Measurements from ENCODE around the gene WDR72. TPM values are rescaled to one million over a fixed set of nuclear protein-coding genes. Genes with fewer than 3 reads are reported as not detected.

Gene WDR72
- total RNA-seq, 2 experiments from 2014 or later: not detected

DNA sequence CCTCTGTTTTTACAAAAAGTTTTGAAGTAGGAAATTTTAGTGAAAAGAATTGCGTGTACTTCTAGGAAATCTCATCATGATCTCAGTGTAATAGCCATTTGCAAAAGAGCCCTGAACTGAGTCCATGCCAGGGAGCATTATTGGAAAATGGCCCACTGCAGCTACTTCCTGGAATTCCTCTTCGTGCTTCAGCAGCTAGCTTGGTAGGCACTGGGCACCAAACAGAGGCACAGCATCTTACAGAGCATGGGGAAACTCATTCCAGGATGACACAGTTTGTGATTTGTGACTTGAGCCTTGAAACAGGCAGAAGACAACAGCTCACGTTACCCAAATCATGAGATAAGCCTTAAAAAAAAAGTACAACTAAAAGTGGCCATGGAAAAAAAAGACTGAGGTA lies 179.1 kb downstream of the WDR72 start:
- no peak for DNase-seq
- ATAC-seq: no peak
- ChIA-PET CTCF (no interaction called here), POLR2A (no interaction called here)
- intact Hi-C loops (cut with DNase I, micrococcal nuclease): no loop called here
- Mint-ChIP-seq H3K27me3 (peaks cover 2% of the 10 kb centered on the region), H3K4me3 (no peak overlapping the region), H3K27ac (no peak overlapping the region), H3K36me3 (ENCODE audit: low read depth) (no peaks in the 10 kb centered on the region), H3K4me1 (no peaks in the 10 kb centered on the region), H3K9me3 (ENCODE audit: low read depth) (no peaks in the 10 kb centered on the region)

- H3K27me3 Mint-ChIP-seq: peaks cover 2% of the 10 kb centered on the region
- DNase-seq: no peak
- no peaks in the 10 kb centered on the region for H3K4me1 Mint-ChIP-seq
- ATAC-seq: no peak
- POLR2A ChIA-PET: no interaction called here
- no peaks in the 10 kb centered on the region for H3K36me3 Mint-ChIP-seq (ENCODE audit: low read depth)
- H3K9me3 Mint-ChIP-seq (ENCODE audit: low read depth): no peaks in the 10 kb centered on the region
- no peak overlapping the region for H3K27ac Mint-ChIP-seq
- H3K4me3 Mint-ChIP-seq: no peak overlapping the region
- CTCF ChIA-PET: no interaction called here
- intact Hi-C loops (cut with DNase I, micrococcal nuclease): no loop called here
Observed at GRCh38 chr15:53576841-53577240, 182.6 kb downstream of the WDR72 start.

DNA sequence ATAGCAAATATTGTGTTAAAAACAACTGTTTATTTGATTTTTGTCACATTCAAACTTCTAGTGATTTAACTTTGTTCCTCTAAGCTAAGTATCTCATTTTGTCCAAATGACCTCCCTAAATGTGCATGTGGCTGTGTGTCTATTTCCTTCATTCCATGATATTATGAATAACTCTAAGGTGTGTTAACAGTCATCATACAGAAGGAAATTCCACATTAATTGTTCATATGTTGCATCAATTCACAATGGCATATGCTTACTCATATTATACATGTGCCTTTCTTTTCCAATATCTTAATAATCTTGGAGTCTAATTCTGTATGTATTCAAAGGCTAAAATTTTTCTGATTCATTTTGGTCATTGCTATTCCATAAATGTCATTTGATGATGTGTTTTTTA lies 186.4 kb downstream of the WDR72 start:
- intact Hi-C loops (cut with DNase I, micrococcal nuclease): no loop called here
- Mint-ChIP-seq H3K36me3 (ENCODE audit: low read depth) (no peaks in the 10 kb centered on the region), H3K27ac (no peak overlapping the region), H3K9me3 (ENCODE audit: low read depth) (no peaks in the 10 kb centered on the region), H3K4me3 (no peak overlapping the region), H3K27me3 (peaks cover 2% of the 10 kb centered on the region), H3K4me1 (no peaks in the 10 kb centered on the region)
- DNase-seq (no peak), ATAC-seq (no peak)
- ChIA-PET CTCF (no interaction called here), POLR2A (no interaction called here)

DNA sequence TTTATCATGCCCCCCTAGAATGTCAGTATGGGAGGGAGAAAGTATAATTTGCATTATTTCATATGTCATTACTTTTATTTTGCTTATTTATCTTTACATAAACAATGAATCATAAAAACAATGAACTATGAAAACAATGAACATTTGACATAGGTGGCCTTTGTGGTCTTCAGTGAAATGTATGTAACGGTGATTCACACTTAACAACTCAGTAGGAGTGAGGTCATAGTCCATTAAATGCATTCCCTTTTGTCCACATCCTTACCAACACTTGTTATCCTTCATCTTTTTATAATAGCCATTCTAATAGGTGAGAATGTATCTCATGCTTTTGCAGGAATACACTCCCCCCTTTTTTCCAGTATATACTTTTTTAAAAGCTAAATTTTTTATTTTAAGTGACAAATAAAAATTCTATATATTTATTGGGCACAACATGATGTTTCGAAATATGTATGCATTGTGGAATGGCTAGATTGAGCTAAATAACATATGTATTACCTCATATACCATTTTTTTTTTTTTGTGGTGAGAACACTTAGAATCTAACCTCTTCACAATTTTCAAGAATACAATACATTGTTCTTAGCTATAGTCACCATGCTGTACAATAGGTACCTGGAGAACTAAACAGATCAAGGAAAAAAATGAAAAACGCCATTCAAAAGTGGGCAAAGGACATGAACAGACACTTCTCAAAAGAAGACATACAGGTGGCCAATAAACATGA lies 189.5 kb downstream of the WDR72 start:
- Mint-ChIP-seq H3K27me3 (no peaks in the 10 kb centered on the region), H3K9me3 (ENCODE audit: low read depth) (no peaks in the 10 kb centered on the region), H3K36me3 (ENCODE audit: low read depth) (no peaks in the 10 kb centered on the region), H3K4me1 (no peaks in the 10 kb centered on the region), H3K4me3 (no peak overlapping the region), H3K27ac (no peak overlapping the region)
- ChIA-PET POLR2A (interaction anchor here (0.6 kb wide), 1 partner anchor 1406 kb away, joined by 9 read pairs; no protein-coding TSS in a partner anchor), CTCF (no interaction called here)
- no peak for ATAC-seq
- no peak for DNase-seq
- intact Hi-C loops (cut with DNase I, micrococcal nuclease): no loop called here

DNA sequence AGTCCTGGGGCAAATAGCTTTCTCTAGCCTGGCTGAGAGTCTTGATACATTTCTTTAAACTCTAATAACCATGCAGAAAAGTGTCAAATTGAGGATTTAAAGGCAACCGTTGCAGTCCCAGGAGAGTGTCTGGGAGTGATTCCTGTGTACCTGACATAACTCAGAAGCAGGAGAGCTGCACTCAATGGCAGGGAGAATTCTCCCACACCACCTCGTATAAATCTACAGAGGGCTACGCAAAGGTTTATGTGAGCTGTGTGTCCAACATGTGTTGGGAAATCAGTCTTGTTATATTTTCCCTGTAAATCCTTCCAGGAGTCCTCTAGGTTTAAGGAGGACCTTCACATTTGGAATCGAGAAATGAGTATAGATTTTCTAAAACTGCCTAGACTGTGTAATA lies 192.6 kb downstream of the WDR72 start:
- intact Hi-C loops (cut with DNase I, micrococcal nuclease): no loop called here
- no peak for ATAC-seq
- H3K36me3 Mint-ChIP-seq (ENCODE audit: low read depth): no peaks in the 10 kb centered on the region
- no peaks in the 10 kb centered on the region for H3K9me3 Mint-ChIP-seq (ENCODE audit: low read depth)
- ChIA-PET POLR2A (no interaction called here), CTCF (no interaction called here)
- H3K27ac Mint-ChIP-seq: no peak overlapping the region
- no peak overlapping the region for H3K4me3 Mint-ChIP-seq
- no peaks in the 10 kb centered on the region for H3K4me1 Mint-ChIP-seq
- DNase-seq: no peak
- no peaks in the 10 kb centered on the region for H3K27me3 Mint-ChIP-seq

DNA sequence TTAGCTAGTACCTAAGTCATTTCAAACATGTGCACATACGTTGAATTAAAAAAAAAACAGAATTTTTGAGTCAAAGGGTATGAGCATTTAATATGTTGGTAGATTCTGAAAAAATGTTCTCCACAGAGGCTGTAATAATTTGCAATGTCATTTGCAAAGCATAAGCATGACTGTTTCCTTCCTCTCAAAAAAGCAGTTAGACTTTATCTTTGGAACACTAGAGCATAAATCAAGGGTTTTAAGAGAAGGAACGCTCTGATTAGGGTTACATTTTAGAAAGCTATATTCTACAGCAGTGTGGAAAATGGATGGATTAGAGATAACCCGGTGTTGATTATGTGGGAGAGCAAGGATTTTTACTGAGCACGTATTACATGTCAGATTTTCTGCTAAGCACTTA lies 193.7 kb downstream of the WDR72 start:
- ChIA-PET CTCF (interaction anchor here (1.0 kb wide), 1 partner anchor 10 kb away, joined by 4 read pairs; no protein-coding TSS in a partner anchor), POLR2A (no interaction called here)
- H3K27ac Mint-ChIP-seq: no peak overlapping the region
- H3K4me1 Mint-ChIP-seq: no peaks in the 10 kb centered on the region
- intact Hi-C loops (cut with DNase I, micrococcal nuclease): no loop called here
- H3K9me3 Mint-ChIP-seq (ENCODE audit: low read depth): no peaks in the 10 kb centered on the region
- no peaks in the 10 kb centered on the region for H3K36me3 Mint-ChIP-seq (ENCODE audit: low read depth)
- ATAC-seq (no peak), DNase-seq (no peak)
- no peaks in the 10 kb centered on the region for H3K27me3 Mint-ChIP-seq
- H3K4me3 Mint-ChIP-seq: no peak overlapping the region

DNA sequence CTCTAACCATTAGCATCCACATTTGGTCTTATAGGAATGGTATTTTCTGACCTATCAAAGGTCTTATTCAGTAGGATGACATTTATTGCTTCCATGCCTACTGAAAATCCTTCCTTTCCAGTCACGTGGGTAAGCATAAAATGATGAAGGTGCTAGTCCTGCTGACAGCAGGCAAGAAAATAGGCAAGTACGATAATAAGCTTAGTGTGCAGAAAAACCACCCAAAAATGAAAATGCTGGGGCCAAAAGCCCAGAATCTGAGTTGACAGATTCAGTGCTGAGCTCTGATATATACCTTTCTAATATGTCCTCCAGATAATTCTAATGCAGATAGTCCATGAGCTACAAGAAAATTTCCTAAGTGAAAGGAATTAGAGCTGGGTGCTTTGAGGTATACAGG lies 194.8 kb downstream of the WDR72 start:
- H3K4me3 Mint-ChIP-seq: no peak overlapping the region
- intact Hi-C loops (cut with DNase I, micrococcal nuclease): no loop called here
- ATAC-seq (no peak), DNase-seq (no peak)
- no peaks in the 10 kb centered on the region for H3K36me3 Mint-ChIP-seq (ENCODE audit: low read depth)
- no peak overlapping the region for H3K27ac Mint-ChIP-seq
- no peaks in the 10 kb centered on the region for H3K9me3 Mint-ChIP-seq (ENCODE audit: low read depth)
- ChIA-PET CTCF (no interaction called here), POLR2A (no interaction called here)
- H3K27me3 Mint-ChIP-seq: no peaks in the 10 kb centered on the region
- H3K4me1 Mint-ChIP-seq: no peaks in the 10 kb centered on the region

GRCh38 chr15:53563627-53564026 lies 195.8 kb downstream of the WDR72 start:
- H3K4me3 Mint-ChIP-seq: no peak overlapping the region
- intact Hi-C loops (cut with DNase I, micrococcal nuclease): no loop called here
- POLR2A ChIA-PET: no interaction called here
- no peaks in the 10 kb centered on the region for H3K36me3 Mint-ChIP-seq (ENCODE audit: low read depth)
- no peaks in the 10 kb centered on the region for H3K9me3 Mint-ChIP-seq (ENCODE audit: low read depth)
- no peaks in the 10 kb centered on the region for H3K4me1 Mint-ChIP-seq
- CTCF ChIA-PET: interaction anchor here (0.7 kb wide), 1 partner anchor 26 kb away, joined by 3 read pairs; no protein-coding TSS in a partner anchor
- H3K27ac Mint-ChIP-seq: no peak overlapping the region
- H3K27me3 Mint-ChIP-seq: no peaks in the 10 kb centered on the region
- ATAC-seq (no peak), DNase-seq (no peak)

DNA sequence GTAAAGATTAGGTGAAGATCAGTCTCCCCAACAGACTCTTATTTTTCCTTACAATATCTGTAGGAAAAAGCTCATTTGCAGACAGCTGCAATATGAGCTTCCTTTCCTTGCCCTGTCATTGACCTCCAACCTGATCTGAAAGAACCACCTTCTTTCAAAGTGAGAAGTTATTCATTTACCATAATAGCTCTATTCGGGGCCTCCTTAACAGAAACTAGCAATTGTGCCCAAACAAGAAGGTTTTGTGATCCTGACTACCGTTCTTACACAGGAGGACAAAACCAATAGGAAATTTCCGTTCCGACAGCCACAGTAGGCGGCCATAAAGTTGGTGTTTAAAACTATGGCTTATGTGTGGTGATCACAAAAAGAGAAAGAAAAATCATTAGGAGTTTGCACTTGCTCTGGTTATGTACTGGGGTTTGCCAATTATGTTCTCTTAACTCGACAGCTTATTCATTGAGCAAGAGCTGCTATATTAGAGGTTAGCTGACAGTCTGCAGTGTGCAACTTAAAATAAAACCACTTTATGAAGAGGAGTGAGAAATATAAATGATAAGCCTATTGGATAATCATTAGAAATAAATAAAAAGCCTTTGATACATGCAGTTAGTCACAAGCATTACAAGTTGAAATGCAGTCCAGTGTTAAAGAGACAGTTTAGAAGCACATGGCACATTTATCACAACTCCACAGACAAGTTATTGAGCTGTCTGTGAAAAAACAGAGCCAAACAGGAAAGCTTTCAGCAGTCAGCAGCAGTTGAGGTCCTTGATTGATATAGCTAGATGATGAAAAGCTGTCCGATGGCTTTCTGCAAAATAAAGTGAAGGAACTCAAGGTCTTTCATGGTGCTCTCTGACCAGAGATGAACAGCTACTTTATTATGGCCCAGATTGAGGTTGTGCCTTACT lies 199.8 kb downstream of the WDR72 start:
- Mint-ChIP-seq H3K27ac (no peak overlapping the region), H3K4me1 (peaks cover 4% of the 10 kb centered on the region), H3K9me3 (ENCODE audit: low read depth) (no peaks in the 10 kb centered on the region), H3K4me3 (no peak overlapping the region), H3K36me3 (ENCODE audit: low read depth) (no peaks in the 10 kb centered on the region), H3K27me3 (peaks cover 3% of the 10 kb centered on the region)
- intact Hi-C loops (cut with DNase I, micrococcal nuclease): no loop called here
- ChIA-PET CTCF (no interaction called here), POLR2A (no interaction called here)
- ATAC-seq: no peak
- DNase-seq: no peak

DNA sequence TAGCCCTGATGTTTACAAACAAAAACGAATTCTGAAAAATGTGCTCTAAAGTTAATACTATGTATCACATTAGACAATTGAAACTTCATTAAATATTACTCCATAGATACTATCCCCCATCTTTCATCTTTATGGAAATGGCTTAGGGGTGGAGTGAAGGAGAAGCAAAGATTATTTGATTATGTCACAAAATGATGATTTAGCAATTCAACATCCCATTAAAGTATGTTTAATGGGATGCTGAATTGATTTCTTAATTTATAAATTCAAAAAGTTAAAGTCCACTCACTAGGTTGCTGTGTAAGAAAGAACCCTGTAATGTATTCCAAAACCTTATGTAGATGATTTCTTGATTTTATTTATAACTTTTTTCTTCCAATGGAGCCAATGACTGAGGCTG lies 201.1 kb downstream of the WDR72 start:
- ATAC-seq (no peak), DNase-seq (no peak)
- no peak overlapping the region for H3K27ac Mint-ChIP-seq
- no peaks in the 10 kb centered on the region for H3K9me3 Mint-ChIP-seq (ENCODE audit: low read depth)
- H3K4me1 Mint-ChIP-seq: peaks cover 4% of the 10 kb centered on the region
- H3K27me3 Mint-ChIP-seq: peaks cover 4% of the 10 kb centered on the region
- H3K4me3 Mint-ChIP-seq: no peak overlapping the region
- POLR2A ChIA-PET: no interaction called here
- CTCF ChIA-PET: no interaction called here
- intact Hi-C loops (cut with DNase I, micrococcal nuclease): no loop called here
- no peaks in the 10 kb centered on the region for H3K36me3 Mint-ChIP-seq (ENCODE audit: low read depth)

DNA sequence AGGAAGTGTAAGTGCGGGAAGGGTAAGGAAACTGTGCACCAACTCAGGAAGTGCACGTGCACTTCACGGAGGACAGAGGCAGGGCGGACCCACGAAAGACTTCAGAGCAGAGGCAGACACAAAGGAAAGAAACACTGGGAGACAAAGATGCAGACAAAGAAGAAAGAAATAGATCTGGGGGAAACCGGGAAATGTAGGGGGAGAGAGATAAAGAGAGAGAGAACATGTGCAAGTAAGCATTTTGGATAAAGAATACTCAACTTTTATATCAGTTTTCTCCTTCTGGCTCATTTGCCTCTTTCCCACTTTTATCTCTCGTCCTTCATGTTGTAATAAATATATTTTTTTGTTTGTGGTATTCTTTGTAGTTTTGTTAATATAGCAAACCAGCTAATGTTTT lies 204.2 kb downstream of the WDR72 start:
- intact Hi-C loops (cut with DNase I, micrococcal nuclease): no loop called here
- no peak overlapping the region for H3K27ac Mint-ChIP-seq
- H3K4me1 Mint-ChIP-seq: peaks cover 4% of the 10 kb centered on the region
- no peaks in the 10 kb centered on the region for H3K36me3 Mint-ChIP-seq (ENCODE audit: low read depth)
- H3K27me3 Mint-ChIP-seq: peaks cover 4% of the 10 kb centered on the region
- ChIA-PET CTCF (interaction anchor here (0.7 kb wide), 1 partner anchor 10 kb away, joined by 4 read pairs; no protein-coding TSS in a partner anchor), POLR2A (no interaction called here)
- ATAC-seq (no peak), DNase-seq (no peak)
- no peaks in the 10 kb centered on the region for H3K9me3 Mint-ChIP-seq (ENCODE audit: low read depth)
- no peak overlapping the region for H3K4me3 Mint-ChIP-seq

DNA sequence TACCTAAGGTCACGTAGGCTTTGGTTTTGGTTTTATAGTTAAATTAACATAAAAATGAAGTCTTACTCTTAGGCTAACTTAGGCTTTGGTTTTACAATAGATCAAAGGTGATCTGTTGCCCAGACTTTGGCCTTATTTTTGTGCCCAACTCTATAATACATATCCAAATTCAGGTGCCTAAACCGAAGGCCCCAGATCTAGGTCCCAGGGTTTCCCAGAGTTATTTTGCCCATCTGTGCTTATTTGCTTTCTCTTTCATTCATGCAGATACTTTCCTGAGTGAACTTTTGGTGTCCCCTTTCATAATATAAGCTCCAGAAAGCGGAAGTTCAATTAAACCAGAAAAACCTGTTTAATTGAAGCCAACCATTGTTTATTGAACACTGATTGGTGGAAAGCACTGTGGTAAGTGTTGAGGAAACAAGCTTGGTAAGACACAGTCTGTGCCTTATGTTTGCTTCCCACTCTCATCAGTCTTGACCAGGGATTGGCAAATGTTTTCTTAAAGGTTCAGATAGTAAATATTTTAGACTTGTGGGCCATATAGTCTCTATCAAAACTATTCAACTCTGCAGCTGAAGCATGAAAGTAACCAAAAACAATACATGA lies 209.7 kb downstream of the WDR72 start:
- Mint-ChIP-seq H3K36me3 (ENCODE audit: low read depth) (no peaks in the 10 kb centered on the region), H3K4me3 (no peak overlapping the region), H3K9me3 (ENCODE audit: low read depth) (no peaks in the 10 kb centered on the region), H3K27ac (no peak overlapping the region), H3K4me1 (peaks cover under 1% of the 10 kb centered on the region), H3K27me3 (peaks cover 1% of the 10 kb centered on the region)
- DNase-seq: no peak
- no peak for ATAC-seq
- CTCF ChIA-PET: interaction anchor here (1.0 kb wide), 1 partner anchor 14 kb away, joined by 4 read pairs; no protein-coding TSS in a partner anchor
- POLR2A ChIA-PET: no interaction called here
- intact Hi-C loops (cut with DNase I, micrococcal nuclease): no loop called here

Data from activated CD4-positive, alpha-beta T cell treated with anti-CD3 and anti-CD28 coated beads for 36 hours (primary cell).